GM10248 (cell line): Measurements from ENCODE around the gene ECEL1.

Experiments
- CTCF ChIA-PET: fragments of 300-600 bp; sonication (Branson Sonifier 250); formaldehyde crosslinking; extraction: SDS; loops from one replicate; lab custom pipeline; 2021; ENCODE audit warnings: antibody characterized with exemption; lab: Yijun Ruan, JAX
- POLR2A ChIA-PET: fragments of 350-650 bp; sonication (Branson Sonifier 250); formaldehyde crosslinking; extraction: SDS; loops from one replicate; lab custom pipeline; 2020; ENCODE audit warnings: antibody characterized with exemption; lab: Yijun Ruan, JAX
- DNase-seq: peaks from one replicate; pipeline ENCODE4 v3.0.0; 2012; ENCODE audit errors: extremely low spot score
- CTCF ChIP-seq: IDR thresholded peaks from 2 replicates; pipeline ENCODE4 v1.5.1; 2012; ENCODE audit warnings: mild to moderate bottlenecking, low read depth; ENCODE audit errors: extremely low read depth, missing control alignments, control extremely low read depth

The ECEL1 gene

GRCh38 chr2:232525791-232526371, 38.2 kb upstream of the ECEL1 start, which contains the start of gene CHRND:
CHRND (plus strand) TSS chr2:232526160; CDS start chr2:232526216, 56 bp downstream.
- POLR2A ChIA-PET = no interaction called here
- TF ChIP-seq CTCF = no peak
- CTCF ChIA-PET = interaction anchor here (1.4 kb wide), 1 partner anchor 9 kb away, joined by 3 read pairs; no protein-coding TSS in a partner anchor
- no peak for DNase-seq

- no peak for TF ChIP-seq CTCF
- DNase-seq = no peak
- POLR2A ChIA-PET = no interaction called here
- CTCF ChIA-PET = interaction anchor here (1.4 kb wide), 1 partner anchor 8 kb away, joined by 3 read pairs; no protein-coding TSS in a partner anchor
These were observed 37.6 kb upstream of the ECEL1 start for GRCh38 chr2:232525199-232525598.

GRCh38 chr2:232524771-232525170, 37.1 kb upstream of the ECEL1 start:
- ChIA-PET CTCF (no interaction called here), POLR2A (no interaction called here)
- no peak for DNase-seq
- no peak for TF ChIP-seq CTCF

- TF ChIP-seq CTCF = peak; percentile 20
- no peak for DNase-seq
- ChIA-PET POLR2A (no interaction called here), CTCF (interaction anchor here (0.7 to 2.0 kb wide), 4 partner anchors 12 to 80 kb away, joined by 3 to 5 read pairs (median 4); no protein-coding TSS in a partner anchor)
These were observed 36.3 kb upstream of the ECEL1 start for GRCh38 chr2:232523682-232524597.

- ChIA-PET POLR2A (no interaction called here), CTCF (interaction anchor here (0.7 to 2.0 kb wide), 4 partner anchors 12 to 79 kb away, joined by 3 to 5 read pairs (median 4); no protein-coding TSS in a partner anchor)
- TF ChIP-seq CTCF = no peak
- DNase-seq = no peak
These were observed 35.7 kb upstream of the ECEL1 start for GRCh38 chr2:232523402-232523681.

- CTCF ChIA-PET = interaction anchor here (0.6 to 2.7 kb wide), 7 partner anchors 8 to 76 kb away, joined by 3 to 10 read pairs (median 3); no protein-coding TSS in a partner anchor
- POLR2A ChIA-PET = no interaction called here
- no peak for TF ChIP-seq CTCF
- DNase-seq = no peak
These were observed 35.2 kb upstream of the ECEL1 start for GRCh38 chr2:232522623-232523401.
